Peyer's patch (tissue), 4 donors: Measurements from ENCODE around the gene SLC45A3.

Source experiments
- POLR2A ChIP-seq, 2 donors: fragments of 450-650 bp; IDR thresholded peaks; one replicate each; pipeline ENCODE4 v1.5.1; 2017; ENCODE audit warnings: antibody characterized with exemption in 2 of 2, mild to moderate bottlenecking in 2 of 2, moderate library complexity in 2 of 2
- TF ChIP-seq, protein P1 (sequence below), 6 experiments: fragments of 450-650 bp in 4 of 6; fragments of 200-600 bp in 2 of 6; sonication (generic) in 1 of 6; IDR thresholded peaks; one replicate each; pipeline ENCODE4 v1.5.1; 2017 to 2019; ENCODE audit warnings: antibody characterized with exemption in 6 of 6, mild to moderate bottlenecking in 3 of 6, moderate library complexity in 1 of 6

DNA sequence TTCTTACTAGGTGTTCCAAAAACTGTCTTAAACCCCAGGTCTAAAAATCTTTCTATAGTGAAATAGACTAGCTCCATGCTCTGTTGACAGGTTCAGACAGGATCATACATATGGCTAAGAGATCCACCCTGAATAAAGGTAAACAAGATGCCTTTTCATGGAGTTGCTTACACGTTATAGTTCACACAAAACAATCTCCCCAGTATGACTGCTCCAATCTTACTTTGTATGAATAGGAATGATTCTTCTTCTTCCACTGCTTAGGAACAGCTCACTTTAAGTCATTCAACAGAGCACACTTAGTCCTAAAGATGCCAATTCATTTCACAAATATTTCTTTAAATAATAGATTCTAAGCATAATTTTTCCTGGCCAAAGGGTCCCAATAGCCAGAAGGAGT lies 64.5 kb downstream of the SLC45A3 start:
- TF ChIP-seq, protein P1, sequence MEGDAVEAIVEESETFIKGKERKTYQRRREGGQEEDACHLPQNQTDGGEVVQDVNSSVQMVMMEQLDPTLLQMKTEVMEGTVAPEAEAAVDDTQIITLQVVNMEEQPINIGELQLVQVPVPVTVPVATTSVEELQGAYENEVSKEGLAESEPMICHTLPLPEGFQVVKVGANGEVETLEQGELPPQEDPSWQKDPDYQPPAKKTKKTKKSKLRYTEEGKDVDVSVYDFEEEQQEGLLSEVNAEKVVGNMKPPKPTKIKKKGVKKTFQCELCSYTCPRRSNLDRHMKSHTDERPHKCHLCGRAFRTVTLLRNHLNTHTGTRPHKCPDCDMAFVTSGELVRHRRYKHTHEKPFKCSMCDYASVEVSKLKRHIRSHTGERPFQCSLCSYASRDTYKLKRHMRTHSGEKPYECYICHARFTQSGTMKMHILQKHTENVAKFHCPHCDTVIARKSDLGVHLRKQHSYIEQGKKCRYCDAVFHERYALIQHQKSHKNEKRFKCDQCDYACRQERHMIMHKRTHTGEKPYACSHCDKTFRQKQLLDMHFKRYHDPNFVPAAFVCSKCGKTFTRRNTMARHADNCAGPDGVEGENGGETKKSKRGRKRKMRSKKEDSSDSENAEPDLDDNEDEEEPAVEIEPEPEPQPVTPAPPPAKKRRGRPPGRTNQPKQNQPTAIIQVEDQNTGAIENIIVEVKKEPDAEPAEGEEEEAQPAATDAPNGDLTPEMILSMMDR (IDR thresholded peaks at IDR 0.05), result no peak
- no peak for TF ChIP-seq POLR2A (IDR thresholded peaks at IDR 0.05)
